OCI-LY7 (cell line): ENCODE results near the gene HERC3.

Experiments
- EZH2phosphoT487 ChIP-seq: fragments of 200-600 bp; sonication (generic); IDR thresholded peaks from 2 replicates; pipeline ENCODE4 v1.6.1; 2018; ENCODE audit warnings: low read depth, borderline replicate concordance, mild to moderate bottlenecking, mixed run types, antibody characterized with exemption, low read length, moderate library complexity, mixed read lengths
- TF ChIP-seq, protein P1 (sequence below): fragments of 200-600 bp; sonication (generic); conservative IDR thresholded peaks from 2 replicates; pipeline ENCODE4 v1.5.1; 2014; ENCODE audit warnings: mild to moderate bottlenecking, antibody characterized with exemption, low read length, moderate library complexity, mixed read lengths

GRCh38 chr4:88730811-88731210 lies 138.5 kb downstream of the HERC3 start:
- TF ChIP-seq, protein P1, sequence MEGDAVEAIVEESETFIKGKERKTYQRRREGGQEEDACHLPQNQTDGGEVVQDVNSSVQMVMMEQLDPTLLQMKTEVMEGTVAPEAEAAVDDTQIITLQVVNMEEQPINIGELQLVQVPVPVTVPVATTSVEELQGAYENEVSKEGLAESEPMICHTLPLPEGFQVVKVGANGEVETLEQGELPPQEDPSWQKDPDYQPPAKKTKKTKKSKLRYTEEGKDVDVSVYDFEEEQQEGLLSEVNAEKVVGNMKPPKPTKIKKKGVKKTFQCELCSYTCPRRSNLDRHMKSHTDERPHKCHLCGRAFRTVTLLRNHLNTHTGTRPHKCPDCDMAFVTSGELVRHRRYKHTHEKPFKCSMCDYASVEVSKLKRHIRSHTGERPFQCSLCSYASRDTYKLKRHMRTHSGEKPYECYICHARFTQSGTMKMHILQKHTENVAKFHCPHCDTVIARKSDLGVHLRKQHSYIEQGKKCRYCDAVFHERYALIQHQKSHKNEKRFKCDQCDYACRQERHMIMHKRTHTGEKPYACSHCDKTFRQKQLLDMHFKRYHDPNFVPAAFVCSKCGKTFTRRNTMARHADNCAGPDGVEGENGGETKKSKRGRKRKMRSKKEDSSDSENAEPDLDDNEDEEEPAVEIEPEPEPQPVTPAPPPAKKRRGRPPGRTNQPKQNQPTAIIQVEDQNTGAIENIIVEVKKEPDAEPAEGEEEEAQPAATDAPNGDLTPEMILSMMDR = no peak
- TF ChIP-seq EZH2phosphoT487 = no peak
